Heart left ventricle (tissue), 13 donors: ENCODE data around the gene ANKRD16.

ENCODE experiments used
- CTCF ChIP-seq, 12 donors: fragments of 200-600 bp; sonication (generic) in 4 of 12; IDR thresholded peaks; one replicate each; pipeline versions ENCODE4 v1.5.0 to v1.8.0; 2018 to 2022; ENCODE audit warnings: antibody characterized with exemption in 12 of 12, mild to moderate bottlenecking in 5 of 12
- POLR2A ChIP-seq, 2 donors: fragments of 450-650 bp; IDR thresholded peaks; one replicate each; pipeline ENCODE4 v1.6.1; 2017; ENCODE audit warnings: antibody characterized with exemption in 2 of 2, mild to moderate bottlenecking in 2 of 2, moderate library complexity in 2 of 2
- donor health status: ischemic (EF 13 %, LVEDD 7.1; RV severe dilation, severe dysfunction).
- donor health status: DM: no; HTN: yes; CAD: no.
- donor health status: DM: no; HTN: no; CAD: no.
- donor health status: ischemic (EF 25% LVEDD 6.9; RV normal size, moderate dysfunction).
- donor health status: ischemic (EF 25% LVEDD 5.7; RV mildly dilated, moderate dysfunction).
- donor health status: ischemic (EF 35%, LVEDD 5.7; RV mildly dilated, moderate dysfunction).
- donor health status: nonischemic (EF 11% LVEDD 7.7; RV severe dilation, severe dysfunction).
- donor health status: DM: yes; HTN: yes; CAD: no.
- donor health status: PGD.
- donor health status: ischemic (EF 29% LVEDD 5.4; RV normal size, mild dysfunction).
- donor health status: nonischemic (EF 23%, LVEDD 6.1; RV moderate dilation, normal function).

- TF ChIP-seq CTCF (IDR thresholded peaks at IDR 0.05) (no peak), POLR2A (IDR thresholded peaks at IDR 0.05) (no peak)
Observed at GRCh38 chr10:5893321-5893720, 3.6 kb upstream of the ANKRD16 start.
